Gastrocnemius medialis (tissue), 4 donors: ENCODE data around the gene OR10G2.

Experiments used
- CTCF ChIP-seq, 5 experiments: fragments of 450-650 bp in 3 of 5; fragments of 200-600 bp in 2 of 5; sonication (generic) in 2 of 5; IDR thresholded peaks in 4 of 5; conservative IDR thresholded peaks in 1 of 5; 1 replicate in 4 of 5; 2 replicates in 1 of 5; pipeline ENCODE4 v1.5.1; 2016 to 2019; ENCODE audit warnings: antibody characterized with exemption in 5 of 5, mild to moderate bottlenecking in 3 of 5, moderate library complexity in 3 of 5
- POLR2A ChIP-seq, 2 donors: fragments of 450-650 bp; IDR thresholded peaks; one replicate each; pipeline ENCODE4 v1.6.1; 2017; ENCODE audit warnings: antibody characterized with exemption in 2 of 2, mild to moderate bottlenecking in 2 of 2, moderate library complexity in 2 of 2

DNA sequence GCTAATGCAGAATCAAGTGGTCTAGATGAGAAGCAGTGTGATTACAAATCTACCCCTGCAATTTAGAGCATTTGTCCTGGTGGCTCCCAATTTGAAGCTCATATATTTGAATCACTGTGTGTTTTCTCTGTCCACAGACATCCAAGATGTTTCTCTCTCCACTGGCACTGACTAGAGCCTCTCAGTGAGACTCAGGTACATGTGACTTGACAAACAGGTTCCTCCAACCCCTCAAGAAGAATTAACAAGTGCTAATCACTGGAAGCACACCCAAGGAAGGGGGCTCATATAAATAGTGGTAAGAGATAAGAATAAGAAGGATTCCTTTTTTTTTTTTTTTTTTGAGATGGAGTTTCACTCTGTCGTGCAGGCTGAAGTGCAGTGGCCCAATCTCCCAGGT lies 20.5 kb downstream of the OR10G2 start:
- TF ChIP-seq CTCF (IDR thresholded peaks at IDR 0.05 in 4 of 5, conservative IDR thresholded peaks at IDR 0.05 in 1 of 5) (no peak), POLR2A (IDR thresholded peaks at IDR 0.05) (no peak)
